BLaER1 (cell line): ENCODE measurements around the gene ZNF407.

Experiments used
- H3K27ac ChIP-seq: shearing (Covaris generic); formaldehyde crosslinking; 2 replicates; pipeline ENCODE4 v1.8.1; 2022
- H3K27me3 ChIP-seq: shearing (Covaris generic); formaldehyde crosslinking; 2 replicates; pipeline ENCODE4 v1.8.1; 2022
- H3K36me3 ChIP-seq: shearing (Covaris generic); formaldehyde crosslinking; 2 replicates; pipeline ENCODE4 v1.8.1; 2022
- H3K4me1 ChIP-seq: shearing (Covaris generic); formaldehyde crosslinking; 2 replicates; pipeline ENCODE4 v1.8.1; 2022
- H3K4me2 ChIP-seq: shearing (Covaris generic); formaldehyde crosslinking; 2 replicates; pipeline ENCODE4 v1.8.1; 2022
- H3K4me3 ChIP-seq: shearing (Covaris generic); formaldehyde crosslinking; 2 replicates; pipeline ENCODE4 v1.8.1; 2022
- H3K9ac ChIP-seq: shearing (Covaris generic); formaldehyde crosslinking; 2 replicates; pipeline ENCODE4 v1.8.1; 2022
- H3K9me3 ChIP-seq: shearing (Covaris generic); formaldehyde crosslinking; 2 replicates; pipeline ENCODE4 v1.8.1; 2022
- H4K20me1 ChIP-seq: shearing (Covaris generic); formaldehyde crosslinking; 2 replicates; pipeline ENCODE4 v1.8.1; 2022
- Cebpa-rat ChIP-seq: shearing (Covaris generic); IDR thresholded peaks from 2 replicates; pipeline ENCODE4 v1.8.1; 2022

Gene ZNF407

DNA sequence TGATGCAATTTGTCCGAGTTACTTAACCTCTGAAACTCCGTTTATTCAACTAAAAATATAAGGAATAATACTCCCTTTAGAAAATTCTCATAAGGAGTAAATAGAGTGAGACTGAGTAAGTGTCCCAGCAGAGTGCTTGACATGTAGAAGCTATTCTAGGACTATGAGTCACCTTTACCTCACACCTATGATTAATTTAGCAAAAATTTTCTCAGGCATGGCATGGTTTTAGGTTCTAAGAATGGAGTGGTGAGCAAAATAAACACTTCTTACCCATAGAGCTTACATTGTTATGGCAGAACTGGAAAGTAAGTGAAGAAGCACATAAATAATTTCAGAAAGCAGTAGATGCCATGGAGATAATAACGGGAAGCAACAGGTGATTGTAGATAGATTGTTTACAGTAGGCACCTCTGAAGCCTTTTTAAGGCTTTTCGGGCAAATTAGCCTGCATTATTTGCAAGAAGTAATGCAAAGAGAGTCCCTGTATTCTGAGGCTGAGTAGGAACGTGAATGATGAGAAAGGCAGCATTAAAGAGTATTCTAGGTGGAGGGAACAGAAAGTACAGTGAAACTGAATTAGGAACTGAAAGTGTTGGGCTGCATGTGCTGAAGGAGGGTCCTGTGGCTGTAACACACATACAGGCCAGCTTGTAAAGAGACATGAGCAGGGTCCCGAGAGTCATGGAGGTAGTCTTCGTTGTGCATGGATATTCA is 209.2 kb downstream of the ZNF407 start:
- no peaks in the 10 kb centered on the region for H3K4me1 ChIP-seq
- H3K9me3 ChIP-seq, result no peaks in the 10 kb centered on the region
- H4K20me1 ChIP-seq, result no peaks in the 10 kb centered on the region
- no peaks in the 10 kb centered on the region for H3K27me3 ChIP-seq
- H3K4me2 ChIP-seq, result no peak overlapping the region
- H3K36me3 ChIP-seq, result no peaks in the 10 kb centered on the region
- no peak overlapping the region for H3K4me3 ChIP-seq
- TF ChIP-seq Cebpa-rat, result no peak
- H3K27ac ChIP-seq, result no peak overlapping the region
- H3K9ac ChIP-seq, result no peak overlapping the region

DNA sequence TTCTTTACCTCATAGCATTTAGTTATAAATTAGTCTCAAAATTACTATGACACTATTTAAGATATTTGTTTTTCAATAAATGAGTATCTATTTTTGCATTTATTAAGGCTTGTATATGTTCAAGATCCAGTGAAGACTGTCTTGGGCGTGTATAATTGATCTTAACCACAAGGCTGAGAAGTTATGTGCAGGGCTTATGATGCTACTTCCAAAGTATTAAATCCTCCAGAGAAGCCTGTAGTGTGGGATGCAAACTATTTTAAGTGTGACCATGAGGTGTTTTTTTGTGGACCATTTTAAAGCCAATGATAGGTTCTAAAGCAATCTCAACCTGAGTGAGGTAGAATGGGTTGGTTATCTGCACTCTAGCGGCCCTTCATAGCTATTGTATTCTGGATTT is 219.9 kb downstream of the ZNF407 start:
- no peaks in the 10 kb centered on the region for H3K27me3 ChIP-seq
- no peak for TF ChIP-seq Cebpa-rat
- no peak overlapping the region for H3K27ac ChIP-seq
- no peak overlapping the region for H3K4me3 ChIP-seq
- H3K9ac ChIP-seq, result no peak overlapping the region
- no peaks in the 10 kb centered on the region for H3K36me3 ChIP-seq
- H3K4me1 ChIP-seq, result no peaks in the 10 kb centered on the region
- no peaks in the 10 kb centered on the region for H3K9me3 ChIP-seq
- H4K20me1 ChIP-seq, result no peaks in the 10 kb centered on the region
- H3K4me2 ChIP-seq, result no peak overlapping the region

DNA sequence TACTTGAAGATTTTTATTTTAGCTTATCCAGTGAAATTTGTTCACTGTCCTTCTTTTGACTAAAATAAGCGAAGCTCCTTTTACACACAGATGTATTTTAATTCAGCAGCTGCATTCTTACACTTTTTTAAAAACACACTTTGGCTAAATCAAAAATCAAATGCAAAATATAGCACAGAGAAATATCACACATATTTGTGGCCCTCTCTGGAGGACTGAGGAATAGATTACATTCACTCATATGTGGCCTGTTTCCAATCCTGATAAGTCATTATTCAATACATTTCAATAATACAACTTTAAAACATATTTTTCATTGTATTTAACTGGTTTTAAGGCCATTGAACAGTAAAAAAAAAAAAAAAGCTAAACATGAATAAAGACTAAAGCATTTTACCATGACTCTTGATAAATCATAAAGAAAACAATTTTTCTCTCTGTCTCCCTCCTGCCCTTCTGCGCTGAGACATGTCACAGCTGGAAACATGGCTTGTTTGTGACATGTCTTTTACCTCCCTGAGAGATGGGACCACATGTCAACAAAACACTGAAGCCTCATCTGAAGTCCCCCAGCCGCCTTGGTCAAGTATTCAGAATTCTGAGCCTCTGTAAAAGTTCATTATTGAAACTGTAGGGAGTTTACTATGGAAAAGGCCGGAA is 221.0 kb downstream of the ZNF407 start:
- H3K36me3 ChIP-seq, result peaks cover 8% of the 10 kb centered on the region
- H3K9me3 ChIP-seq, result peaks cover 10% of the 10 kb centered on the region
- H3K4me1 ChIP-seq, result no peaks in the 10 kb centered on the region
- TF ChIP-seq Cebpa-rat, result no peak
- no peaks in the 10 kb centered on the region for H4K20me1 ChIP-seq
- H3K27me3 ChIP-seq, result no peaks in the 10 kb centered on the region
- no peak overlapping the region for H3K9ac ChIP-seq
- H3K4me3 ChIP-seq, result no peak overlapping the region
- no peak overlapping the region for H3K27ac ChIP-seq
- H3K4me2 ChIP-seq, result no peak overlapping the region

DNA sequence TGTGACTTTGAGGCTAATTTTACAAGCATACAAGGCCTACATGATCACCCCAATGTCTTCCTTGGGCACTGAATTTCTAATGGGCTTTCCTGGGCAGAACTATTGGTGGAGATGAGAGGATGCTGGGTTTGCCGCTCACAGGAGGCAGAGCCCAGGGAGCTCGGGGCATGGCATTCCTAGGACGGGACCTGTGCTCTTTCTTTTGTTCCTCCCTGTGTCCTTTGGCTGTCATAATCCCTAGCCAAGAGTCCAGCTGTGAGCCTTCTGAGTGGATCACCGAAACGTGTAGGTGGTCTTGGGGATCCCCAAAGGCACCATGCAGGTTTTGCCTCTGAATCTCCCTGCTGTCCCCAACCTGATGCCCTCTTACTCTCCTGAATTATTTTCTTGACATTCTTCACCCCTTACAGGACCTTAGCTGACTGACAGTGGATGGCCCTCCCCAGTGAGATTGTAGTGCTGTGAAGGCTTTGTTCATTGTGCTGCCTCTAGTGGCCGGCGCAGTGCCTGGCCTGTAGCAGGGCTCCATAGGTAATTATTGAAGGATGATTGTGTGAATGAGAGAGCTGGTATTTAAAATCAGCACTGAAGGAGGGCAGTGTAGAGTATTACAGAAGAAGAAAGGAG is 221.9 kb downstream of the ZNF407 start:
- H3K4me1 ChIP-seq, result no peaks in the 10 kb centered on the region
- H3K27me3 ChIP-seq, result no peaks in the 10 kb centered on the region
- H3K27ac ChIP-seq, result no peak overlapping the region
- H3K4me2 ChIP-seq, result no peak overlapping the region
- no peak for TF ChIP-seq Cebpa-rat
- H3K9me3 ChIP-seq, result peaks cover 10% of the 10 kb centered on the region
- no peaks in the 10 kb centered on the region for H4K20me1 ChIP-seq
- H3K9ac ChIP-seq, result no peak overlapping the region
- no peak overlapping the region for H3K4me3 ChIP-seq
- H3K36me3 ChIP-seq, result peaks cover 8% of the 10 kb centered on the region

DNA sequence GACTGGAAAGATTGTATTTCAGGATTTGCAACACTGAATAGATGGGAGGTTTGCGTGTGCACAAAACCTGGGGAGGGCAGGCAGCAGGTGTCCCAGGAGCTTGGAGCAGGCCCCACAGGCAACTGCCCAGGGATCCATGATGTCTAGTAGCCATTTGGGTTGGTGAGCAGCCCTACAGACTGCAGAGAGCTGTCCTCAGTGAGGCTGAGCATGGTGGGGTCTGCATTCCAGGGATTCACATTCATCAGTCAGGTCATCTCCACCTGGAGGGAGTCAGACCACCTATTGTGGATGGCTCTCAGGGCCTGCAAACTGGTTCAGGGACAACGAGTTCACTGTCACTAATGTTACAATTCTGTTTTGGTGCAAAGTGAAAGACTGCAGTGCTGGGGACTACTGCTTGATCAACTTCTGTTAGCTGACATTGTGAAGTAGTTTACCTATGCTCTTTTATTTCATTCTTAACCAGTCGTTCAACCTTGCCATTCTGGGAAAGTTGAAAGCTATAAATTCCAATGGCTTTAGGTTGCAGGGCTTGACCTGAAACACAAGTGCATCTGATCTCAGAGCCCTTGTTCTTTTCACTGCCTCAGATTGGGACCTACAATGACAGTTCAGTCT is 222.6 kb downstream of the ZNF407 start:
- Histone ChIP-seq H4K20me1 (no peaks in the 10 kb centered on the region), H3K4me2 (no peak overlapping the region), H3K4me3 (no peak overlapping the region), H3K4me1 (no peaks in the 10 kb centered on the region), H3K9me3 (peaks cover 10% of the 10 kb centered on the region), H3K36me3 (peaks cover 8% of the 10 kb centered on the region), H3K9ac (no peak overlapping the region), H3K27me3 (no peaks in the 10 kb centered on the region), H3K27ac (no peak overlapping the region)
- no peak for TF ChIP-seq Cebpa-rat

DNA sequence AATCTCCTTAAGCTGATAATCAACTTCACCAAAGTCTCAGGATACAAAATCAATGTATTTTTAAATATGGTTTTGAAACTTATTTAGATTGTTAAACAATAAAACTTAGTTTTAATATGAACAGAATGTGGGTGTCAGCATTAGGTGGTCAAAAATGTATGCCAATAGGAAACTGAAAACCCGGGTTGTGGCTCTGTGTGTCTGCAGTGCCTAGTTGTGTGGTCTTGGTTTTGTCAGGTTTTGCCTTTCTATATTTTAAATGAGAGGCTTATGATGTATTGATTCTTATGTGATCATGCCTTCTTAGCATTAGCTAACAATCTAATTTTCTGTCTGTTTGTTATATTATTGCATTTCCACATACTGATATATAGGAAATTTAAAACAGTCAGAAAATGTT is 227.8 kb downstream of the ZNF407 start:
- H4K20me1 ChIP-seq, result no peaks in the 10 kb centered on the region
- no peaks in the 10 kb centered on the region for H3K27me3 ChIP-seq
- H3K4me3 ChIP-seq, result no peak overlapping the region
- H3K36me3 ChIP-seq, result peaks cover 13% of the 10 kb centered on the region
- H3K9me3 ChIP-seq, result peaks cover 10% of the 10 kb centered on the region
- no peak overlapping the region for H3K27ac ChIP-seq
- H3K9ac ChIP-seq, result no peak overlapping the region
- 0 out of 2 replicates have a peak, but pooled peaks cover 4% of the 10 kb centered on the region for H3K4me1 ChIP-seq
- TF ChIP-seq Cebpa-rat, result no peak
- H3K4me2 ChIP-seq, result no peak overlapping the region

DNA sequence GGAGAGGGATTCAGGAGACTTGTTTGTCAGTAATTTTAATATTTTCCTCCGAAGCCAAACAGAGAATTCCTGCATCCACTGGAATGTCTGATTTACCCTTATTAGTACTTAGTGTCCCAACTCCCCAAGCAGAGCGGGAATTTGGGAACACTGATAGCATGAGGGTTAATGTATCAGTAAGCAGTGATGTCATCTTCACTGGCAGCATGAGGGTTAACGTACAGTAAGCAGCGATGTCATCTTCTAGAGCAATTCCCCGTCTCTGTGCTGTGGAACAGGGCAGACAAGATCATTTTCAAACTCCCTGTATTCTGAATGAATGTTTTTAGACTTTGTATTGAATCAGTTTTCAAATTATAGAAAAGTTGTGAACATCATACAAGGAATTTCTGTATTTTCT is 228.9 kb downstream of the ZNF407 start:
- Histone ChIP-seq H3K9ac (no peak overlapping the region), H3K36me3 (peaks cover 13% of the 10 kb centered on the region), H3K9me3 (peaks cover 10% of the 10 kb centered on the region), H3K4me1 (0 out of 2 replicates have a peak, but pooled peaks cover 4% of the 10 kb centered on the region), H3K4me2 (no peak overlapping the region), H3K27ac (no peak overlapping the region), H3K27me3 (no peaks in the 10 kb centered on the region), H4K20me1 (no peaks in the 10 kb centered on the region), H3K4me3 (no peak overlapping the region)
- TF ChIP-seq Cebpa-rat, result no peak

DNA sequence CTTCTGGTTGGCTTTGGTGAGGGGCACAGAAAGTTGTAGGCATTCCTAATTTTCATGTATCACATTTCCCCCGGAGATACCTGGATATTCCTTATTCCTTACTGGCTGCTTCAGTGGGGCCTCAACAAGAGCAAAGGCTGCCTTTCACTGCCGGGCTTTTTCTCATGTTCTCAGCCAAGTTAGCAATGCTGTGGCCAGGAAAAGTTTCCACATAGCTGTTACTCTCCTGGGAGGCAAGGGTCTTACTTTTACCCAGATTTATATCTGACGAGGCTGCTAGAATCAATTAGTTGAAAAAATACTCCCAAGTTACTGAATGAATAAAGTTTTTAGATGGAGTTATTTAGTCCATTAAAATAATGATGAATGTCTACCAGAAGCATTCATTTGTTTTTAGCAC is 230.5 kb downstream of the ZNF407 start:
- no peak overlapping the region for H3K4me2 ChIP-seq
- no peaks in the 10 kb centered on the region for H4K20me1 ChIP-seq
- H3K27ac ChIP-seq, result no peak overlapping the region
- H3K27me3 ChIP-seq, result no peaks in the 10 kb centered on the region
- H3K4me1 ChIP-seq, result 0 out of 2 replicates have a peak, but pooled peaks cover 4% of the 10 kb centered on the region
- H3K9me3 ChIP-seq, result peaks cover 5% of the 10 kb centered on the region
- peaks cover 8% of the 10 kb centered on the region; the same call in 1 of the 2 replicates for H3K36me3 ChIP-seq
- H3K9ac ChIP-seq, result no peak overlapping the region
- TF ChIP-seq Cebpa-rat, result no peak
- H3K4me3 ChIP-seq, result no peak overlapping the region

DNA sequence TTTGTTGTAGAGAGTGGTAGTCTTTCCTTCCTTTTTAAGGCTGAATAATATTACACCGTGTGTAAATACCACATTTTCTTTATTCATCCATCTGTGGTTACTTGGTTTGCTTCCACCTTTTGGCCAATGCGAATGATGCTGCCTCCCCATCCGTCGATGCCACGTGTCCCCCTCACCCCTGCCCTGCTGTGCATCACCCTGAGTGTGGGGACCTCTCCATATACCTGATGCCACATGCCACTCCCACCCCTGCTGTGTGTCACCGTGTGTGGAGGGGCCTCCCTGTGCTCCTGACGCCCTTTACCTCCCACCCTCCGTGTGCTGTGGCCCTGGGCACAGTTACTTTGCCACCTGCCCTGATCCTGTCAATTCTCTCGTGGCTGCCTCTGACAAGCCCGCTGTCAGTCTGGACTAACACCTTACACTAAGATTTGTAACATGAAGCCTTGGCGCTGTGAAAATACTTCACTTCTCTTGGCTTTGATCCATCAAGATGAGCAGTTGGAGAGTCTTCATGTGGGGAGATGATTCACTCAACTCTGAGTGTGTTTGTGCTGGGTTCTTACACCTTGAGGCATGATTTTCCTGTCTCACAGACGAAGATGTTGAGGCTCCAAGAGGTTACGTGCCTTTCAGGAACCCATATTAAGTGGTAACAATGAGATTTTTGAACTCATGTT is 234.0 kb downstream of the ZNF407 start:
- no peak for TF ChIP-seq Cebpa-rat
- Histone ChIP-seq H3K36me3 (0 out of 2 replicates have a peak, but pooled peaks cover 4% of the 10 kb centered on the region), H3K27me3 (no peaks in the 10 kb centered on the region), H3K4me1 (0 out of 2 replicates have a peak, but pooled peaks cover 4% of the 10 kb centered on the region), H3K4me2 (no peak overlapping the region), H3K27ac (no peak overlapping the region), H4K20me1 (no peaks in the 10 kb centered on the region), H3K9ac (no peak overlapping the region), H3K9me3 (no peaks in the 10 kb centered on the region), H3K4me3 (no peak overlapping the region)
